SK-N-MC (cell line): ENCODE data around the gene ARHGEF2.

Experiments
- EZH2 ChIP-seq: fragments of 200-600 bp; sonication (generic); IDR thresholded peaks from one replicate; pipeline ENCODE4 v1.6.1; 2017; ENCODE audit warnings: antibody characterized with exemption
- POLR2AphosphoS5 ChIP-seq: IDR thresholded peaks from 2 replicates; pipeline ENCODE4 v1.6.1; 2012; ENCODE audit warnings: mild to moderate bottlenecking, low read depth, low read length, borderline replicate concordance

- no peak for TF ChIP-seq POLR2AphosphoS5
- no peak for TF ChIP-seq EZH2
Observed at GRCh38 chr1:156012051-156012817, 33.9 kb upstream of the ARHGEF2 start.
